GM12874 (cell line): ENCODE results near the gene ATP13A2.

Experiments used
- CTCF ChIP-seq: IDR thresholded peaks from 2 replicates; pipeline ENCODE4 v1.5.1; 2011; ENCODE audit warnings: low read depth, mild to moderate bottlenecking, control low read depth, low read length, moderate library complexity; ENCODE audit not compliant: insufficient read depth

ATP13A2 gene

GRCh38 chr1:17011439-17012307, at the start of gene ATP13A2:
TSS of gene ATP13A2 (minus strand) at chr1:17011928. CDS start at chr1:17011738, 190 bp downstream.
- TF ChIP-seq CTCF: no peak

GRCh38 chr1:17061486-17061885, 49.8 kb upstream of the ATP13A2 start:
- TF ChIP-seq CTCF: no peak

GRCh38 chr1:17060306-17060749, 48.6 kb upstream of the ATP13A2 start:
- no peak for TF ChIP-seq CTCF

- TF ChIP-seq CTCF: peak; percentile 83
Measured at GRCh38 chr1:17059391-17060305, 47.9 kb upstream of the ATP13A2 start.

GRCh38 chr1:17056551-17056950, 44.8 kb upstream of the ATP13A2 start:
- TF ChIP-seq CTCF: no peak

GRCh38 chr1:17055801-17056200, 44.1 kb upstream of the ATP13A2 start:
- TF ChIP-seq CTCF: no peak
